COR-L47 (cell line): ENCODE measurements around the gene CCL7.
"Not testable (repeated sequence)": the region's sequence is repeated elsewhere in the genome, so short reads cannot be mapped to it uniquely, and the experiment has no call there.

Experiments
- DNase-seq: peaks from one replicate; lab custom pipeline; 2025; lab: John Stamatoyannopoulos, UW

CCL7 gene

GRCh38 chr17:34269969-34270368 is at the start of gene CCL7:
TSS of gene CCL7 (plus strand) at chr17:34270221. CDS start at chr17:34270291, 70 bp downstream.
- no peak for DNase-seq

DNA sequence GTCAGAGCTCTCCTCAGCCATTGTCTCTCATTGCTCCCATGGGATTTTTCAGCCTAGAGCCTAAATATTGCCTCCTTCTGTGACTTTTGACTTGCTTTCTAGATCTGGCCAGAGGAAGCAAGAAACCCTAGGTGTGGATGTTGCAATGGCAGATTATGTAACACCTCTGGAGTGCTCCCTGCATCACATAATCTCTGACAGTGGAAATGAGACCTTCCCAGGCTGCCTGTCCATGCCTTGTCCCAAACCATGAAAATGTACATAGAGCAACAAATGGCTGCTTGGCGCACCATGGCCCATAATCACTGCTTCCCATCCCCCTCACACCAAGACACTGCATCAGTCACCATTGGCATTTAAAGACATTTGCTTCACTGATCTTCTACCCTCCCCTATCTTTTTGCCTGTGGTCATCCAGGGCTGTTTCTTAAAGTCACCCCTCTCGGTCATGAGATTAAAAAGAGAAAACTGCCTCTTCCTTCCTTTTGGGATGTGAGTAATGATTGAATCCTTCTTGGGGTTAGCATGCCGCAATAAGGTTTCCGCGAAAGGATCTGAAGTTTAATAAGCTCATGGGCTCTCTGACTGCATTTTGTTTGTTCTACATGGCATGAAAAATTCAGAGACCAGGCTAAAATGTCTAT is 49.1 kb upstream of the CCL7 start:
- no peak for DNase-seq

DNA sequence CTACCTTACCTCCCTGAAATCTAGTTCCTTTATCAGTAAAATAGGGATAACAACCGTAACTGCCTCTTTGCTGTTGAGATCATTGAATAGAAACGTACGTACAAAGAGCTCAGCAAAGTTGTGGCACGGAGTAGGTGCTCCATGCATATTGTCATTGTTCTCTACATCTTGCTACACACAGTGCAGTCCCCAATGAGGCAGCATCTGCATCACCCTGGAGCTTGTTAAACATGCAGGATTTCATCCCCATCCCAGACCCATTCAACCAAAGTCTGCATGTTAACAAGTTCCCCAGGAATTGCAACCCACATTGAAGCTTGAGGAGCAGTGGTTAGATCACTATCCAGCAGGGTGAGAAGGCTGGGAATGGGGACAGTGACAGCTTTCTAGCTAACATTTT is 48.6 kb upstream of the CCL7 start:
- no peak for DNase-seq

DNA sequence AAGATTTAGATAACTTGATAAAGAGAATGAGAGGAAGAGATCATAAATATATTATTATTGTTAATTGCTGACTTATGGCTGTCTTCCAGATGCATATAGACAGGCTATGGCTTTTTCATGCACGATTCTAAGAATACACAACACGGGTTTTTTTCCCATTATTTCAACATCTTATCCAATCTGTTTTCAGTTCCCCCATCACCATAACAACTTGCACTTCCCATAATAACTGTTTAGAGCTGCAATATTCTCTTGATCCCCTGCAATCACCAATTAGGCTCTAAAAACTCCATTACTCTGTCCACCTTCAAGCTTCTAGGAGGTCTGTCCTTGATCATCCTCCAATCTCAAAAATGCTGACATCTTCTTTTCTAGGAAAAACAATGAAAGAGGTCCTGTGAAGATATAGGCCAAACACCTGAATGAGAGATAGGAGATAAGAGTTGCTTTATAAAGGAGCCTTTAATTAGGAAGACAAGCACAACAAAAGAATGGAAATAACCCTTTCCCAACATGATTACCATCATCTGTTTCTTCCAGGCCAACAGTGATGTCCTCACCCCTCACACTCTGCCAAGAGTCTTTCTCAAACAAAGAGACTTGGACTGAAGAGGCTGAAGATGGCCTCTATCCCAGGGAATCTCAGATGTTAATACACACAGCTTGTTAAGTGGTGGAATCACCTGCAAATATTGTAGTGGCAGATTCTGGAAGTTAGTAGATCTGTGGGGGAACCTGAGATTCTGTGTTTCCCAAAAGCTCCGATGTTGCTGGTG is 47.1 kb upstream of the CCL7 start:
- no peak for DNase-seq

- no peak for DNase-seq
Observed at GRCh38 chr17:34225046-34225445, 45.0 kb upstream of the CCL7 start.

- DNase-seq = no peak
Observed at GRCh38 chr17:34226011-34226743, 43.8 kb upstream of the CCL7 start.

DNA sequence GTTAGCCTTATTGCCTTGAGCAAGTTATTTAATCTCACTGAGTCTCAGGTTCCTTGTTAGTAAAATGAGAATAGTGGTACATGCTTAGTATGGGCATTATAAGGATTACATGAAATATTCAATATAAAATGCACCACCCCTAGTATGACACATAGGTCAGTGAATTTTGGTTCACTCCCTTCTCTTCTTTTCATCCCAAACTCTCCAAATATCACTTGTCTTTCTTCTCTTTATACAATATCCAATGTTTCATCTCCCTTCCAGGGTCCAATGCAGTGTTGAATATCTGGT is 43.3 kb upstream of the CCL7 start:
- DNase-seq = no peak

DNA sequence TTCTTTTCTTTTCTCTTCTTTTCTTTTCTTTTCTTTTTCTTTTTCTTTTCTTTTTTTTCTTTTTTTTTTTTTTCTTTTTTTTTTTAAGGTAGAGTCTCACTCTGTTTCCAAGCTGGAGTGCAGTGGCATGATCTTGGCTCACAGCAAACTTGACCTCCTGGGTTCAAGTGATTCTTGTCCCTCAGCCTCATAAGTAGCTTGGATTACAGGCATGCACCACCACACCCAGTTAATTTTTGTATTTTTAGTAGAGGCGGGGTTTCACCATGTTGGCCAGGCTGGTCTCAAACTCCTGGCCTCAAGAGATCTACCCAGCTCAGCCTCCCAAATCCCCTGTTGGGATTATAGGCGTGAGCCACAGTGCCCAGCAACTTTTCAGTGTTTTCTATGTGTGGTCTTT is 42.7 kb upstream of the CCL7 start:
- DNase-seq = not testable (repeated sequence)

- DNase-seq = no peak
Observed at GRCh38 chr17:34227707-34228106, 42.3 kb upstream of the CCL7 start.

- DNase-seq = no peak
Observed at GRCh38 chr17:34228781-34229180, 41.2 kb upstream of the CCL7 start.

- DNase-seq = no peak
Observed at GRCh38 chr17:34230342-34230741, 39.7 kb upstream of the CCL7 start.

DNA sequence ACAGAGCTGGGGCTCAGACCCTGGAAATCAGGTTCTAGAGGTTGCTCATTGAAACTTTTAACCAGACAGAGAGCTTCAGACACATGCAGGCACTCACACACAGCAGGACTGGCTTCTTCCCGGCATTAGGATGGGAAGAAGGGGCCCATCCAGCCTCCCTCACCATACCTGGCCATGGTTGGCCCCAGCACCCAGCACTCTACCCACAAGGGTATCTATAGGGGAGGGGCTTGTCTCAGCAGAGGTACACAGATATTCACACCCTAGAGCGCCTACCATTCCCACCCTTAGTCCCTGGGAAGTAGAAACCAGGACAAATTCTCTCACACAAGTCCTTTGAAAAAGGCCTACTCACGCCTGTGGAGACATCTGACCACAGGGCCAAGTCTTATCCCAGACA is 35.4 kb upstream of the CCL7 start:
- no peak for DNase-seq

DNA sequence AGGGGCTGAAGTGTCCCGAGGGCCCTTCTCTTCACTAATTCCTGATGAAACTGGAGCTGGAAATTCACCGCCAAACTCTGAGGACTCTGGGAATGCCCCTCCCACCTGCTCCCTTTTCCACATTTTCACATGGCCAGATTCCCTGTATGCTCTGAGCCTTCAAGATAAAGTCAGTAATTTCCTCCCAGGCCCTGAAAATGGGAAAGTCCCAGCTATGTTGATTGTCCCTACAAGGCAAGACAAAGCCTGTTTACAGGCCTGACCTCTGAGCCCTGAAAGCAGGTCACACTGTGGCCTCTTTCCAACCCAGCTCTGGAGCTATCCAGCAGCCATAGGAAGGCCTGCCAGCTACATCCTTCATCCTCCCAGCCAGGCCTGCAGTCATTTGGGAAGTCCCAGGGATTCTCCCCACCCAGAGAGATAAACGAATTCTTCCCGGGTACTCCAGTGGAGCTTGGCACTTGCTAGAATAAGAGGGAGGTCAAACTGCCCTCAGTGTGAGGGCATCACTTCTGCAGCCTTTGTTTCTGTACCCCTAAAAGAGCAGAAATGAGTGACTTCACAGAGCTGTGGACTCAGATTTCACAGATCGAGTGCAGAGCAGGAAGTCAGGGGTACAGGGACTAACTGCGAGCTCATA is 34.5 kb upstream of the CCL7 start:
- no peak for DNase-seq

DNA sequence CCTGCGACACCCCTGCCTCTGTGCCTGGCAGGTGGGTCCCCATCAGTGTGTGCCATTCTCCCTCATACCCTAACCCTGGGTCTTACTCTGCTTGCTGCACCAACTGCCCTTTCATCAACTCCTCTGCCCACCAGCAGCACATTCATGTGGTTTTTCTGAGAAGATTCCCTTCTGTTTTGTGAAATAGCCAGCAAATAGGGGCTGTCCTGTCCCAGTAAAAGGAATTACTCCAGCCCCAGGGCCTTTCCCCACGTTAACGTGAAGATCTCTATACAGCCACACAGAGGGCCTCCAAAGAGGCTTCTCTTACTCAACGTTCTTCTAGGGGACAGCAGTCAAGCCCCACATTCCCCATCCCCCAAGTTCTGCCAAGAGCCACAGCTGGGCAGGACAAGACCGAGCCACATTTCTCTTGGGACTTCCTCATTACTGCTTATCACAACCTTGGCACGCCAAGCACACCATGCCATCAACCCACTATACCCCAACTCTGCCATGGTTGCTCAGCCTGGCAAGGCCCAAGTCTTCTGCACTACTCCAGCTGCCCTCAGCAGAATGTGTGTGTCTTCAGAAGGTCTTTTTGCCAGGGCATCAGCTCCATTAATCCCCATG is 33.6 kb upstream of the CCL7 start:
- DNase-seq = no peak

GRCh38 chr17:34237458-34237857 is 32.6 kb upstream of the CCL7 start:
- no peak for DNase-seq

- DNase-seq = no peak
Observed at GRCh38 chr17:34241062-34241461, 29.0 kb upstream of the CCL7 start.

- no peak for DNase-seq
Observed at GRCh38 chr17:34242587-34243363, 27.2 kb upstream of the CCL7 start.

DNA sequence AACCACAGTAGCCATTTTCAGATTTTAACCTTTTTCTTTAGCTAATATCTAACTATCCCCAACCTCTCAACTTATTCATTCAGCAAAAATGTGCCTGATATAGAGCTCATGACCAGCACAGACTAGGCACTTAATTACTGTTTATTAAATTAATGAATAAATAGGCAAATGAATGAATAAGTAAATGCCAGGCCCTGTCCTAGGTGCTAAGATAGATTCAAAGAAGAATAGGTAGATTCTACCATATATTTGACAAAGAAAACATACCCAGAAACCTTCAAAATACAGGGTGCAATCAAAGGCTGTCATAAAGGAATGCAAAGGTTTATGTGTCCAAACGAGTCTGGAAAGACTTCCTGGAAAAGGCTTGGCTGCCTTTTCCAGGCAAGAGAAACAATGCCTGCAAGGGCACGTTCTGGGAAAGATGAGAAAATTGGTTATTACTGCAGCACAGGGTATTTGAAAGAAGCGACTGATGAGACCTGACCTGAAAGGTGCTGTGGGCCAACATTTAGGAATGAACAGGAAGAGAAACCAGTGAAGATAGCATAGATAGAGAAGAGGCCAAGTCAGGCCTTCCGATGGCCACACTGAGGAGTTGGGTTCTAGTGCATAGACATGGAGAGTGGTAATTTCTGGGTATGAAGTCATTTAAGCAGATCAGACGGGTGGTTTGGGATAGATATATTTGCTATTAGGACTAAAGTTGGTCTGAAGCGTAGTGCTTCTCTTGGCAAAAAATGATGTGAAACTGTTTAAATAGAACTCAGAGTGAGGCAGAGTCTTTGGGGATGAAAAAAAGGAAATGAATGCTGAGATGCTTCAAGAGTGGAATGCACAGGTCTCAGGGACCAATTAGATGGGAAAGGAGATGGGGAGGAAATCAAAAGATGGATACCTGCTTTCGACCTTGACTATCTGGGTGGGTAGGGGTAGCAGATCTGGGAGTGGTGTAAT is 26.4 kb upstream of the CCL7 start:
- DNase-seq = no peak

- no peak for DNase-seq
Observed at GRCh38 chr17:34245351-34245905, 24.6 kb upstream of the CCL7 start.

- DNase-seq = no peak
Observed at GRCh38 chr17:34246446-34246845, 23.6 kb upstream of the CCL7 start.
